Activated CD4-positive, alpha-beta T cell treated with anti-CD3 and anti-CD28 coated beads, Interleukin-2, amount 10 ng/mL, durations not matched to agents 24 days and 14 days (primary cell): Measurements from ENCODE around the gene ECT2L. TPM values are rescaled to one million over a fixed set of nuclear protein-coding genes. Genes with fewer than 3 reads are reported as not detected.

Experiments used
- DNase-seq: peaks from one replicate; pipeline ENCODE4 v3.0.0; 2022
- H3K27ac Mint-ChIP-seq: one replicate; pipeline ENCODE4 v1.8.0; 2022; ENCODE audit warnings: mild to moderate bottlenecking, mixed read lengths
- H3K27me3 Mint-ChIP-seq: one replicate; pipeline ENCODE4 v1.8.0; 2022; ENCODE audit warnings: mixed read lengths
- H3K36me3 Mint-ChIP-seq: one replicate; pipeline ENCODE4 v1.8.0; 2022; ENCODE audit warnings: low read depth, mild to moderate bottlenecking, mixed read lengths
- H3K4me1 Mint-ChIP-seq: one replicate; pipeline ENCODE4 v1.8.0; 2021; ENCODE audit warnings: mixed read lengths
- H3K4me3 Mint-ChIP-seq: one replicate; pipeline ENCODE4 v1.8.0; 2022; ENCODE audit warnings: mild to moderate bottlenecking, moderate library complexity, mixed read lengths
- H3K9me3 Mint-ChIP-seq: one replicate; pipeline ENCODE4 v1.8.0; 2021; ENCODE audit warnings: mixed read lengths
- intact Hi-C: fragments of 100-400 bp; cut with micrococcal nuclease; formaldehyde crosslinking; loops from one replicate; pipeline ENCODE4 v1.15.1; 2023
- total RNA-seq: library from RNA; stranded (reverse); gene quantifications from 2 replicates; pipeline ENCODE4 v1.2.3, GENCODE V29; 2022

Gene ECT2L
- total RNA-seq, 1 donor from 2014 or later: not detected

GRCh38 chr6:138948546-138949179, 152.8 kb downstream of the ECT2L start:
- Mint-ChIP-seq H3K27me3 (peaks cover 2% of the 10 kb centered on the region), H3K9me3 (peaks cover 5% of the 10 kb centered on the region), H3K4me1 (peaks cover 54% of the 10 kb centered on the region), H3K27ac (peak overlapping the region; percentile 8), H3K36me3 (peaks cover 37% of the 10 kb centered on the region), H3K4me3 (no peak overlapping the region)
- intact Hi-C loops: loop anchor here (2.0 kb wide), 1 partner anchor 22 kb away; no protein-coding TSS in a partner anchor
- DNase-seq: no peak

DNA sequence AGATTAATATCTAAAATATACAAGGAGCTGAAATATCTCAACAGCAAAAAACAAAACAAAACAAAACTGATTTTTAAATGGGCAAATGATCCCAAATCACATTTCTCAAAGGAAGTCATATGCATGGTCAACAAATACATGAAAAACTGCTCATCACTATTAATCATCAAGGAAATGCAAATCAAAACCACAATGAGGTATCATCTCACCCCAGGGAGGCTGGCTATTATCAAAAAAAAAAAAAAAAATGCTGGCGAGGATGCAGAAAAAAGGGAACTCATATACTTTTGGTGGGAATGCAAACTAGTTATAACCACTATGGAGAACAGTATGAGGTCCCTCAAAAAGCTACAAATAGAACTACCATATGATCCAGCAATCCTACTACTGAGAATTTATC, 157.6 kb downstream of the ECT2L start:
- intact Hi-C loops: no loop called here
- Mint-ChIP-seq H3K4me3 (no peak overlapping the region), H3K9me3 (no peaks in the 10 kb centered on the region), H3K4me1 (peaks cover 44% of the 10 kb centered on the region), H3K27me3 (no peaks in the 10 kb centered on the region), H3K27ac (no peak overlapping the region), H3K36me3 (peaks cover 10% of the 10 kb centered on the region)
- DNase-seq: no peak

Other genes with a start within 250 kb of the ECT2L start
- gene CCDC28A, start 22.3 kb upstream of the ECT2L start, total RNA-seq: 17.5 and 19.2 TPM in 2 replicates
- gene REPS1, start 192.2 kb downstream of the ECT2L start, total RNA-seq: 65.8 and 70.1 TPM in 2 replicates
- 131 and 134 TPM in 2 replicates for gene ABRACL, start 232.7 kb downstream of the ECT2L start, total RNA-seq